SK-N-SH treated with all-trans-retinoic acid at 6 μM for 48 hours (cell line): ENCODE data around the gene PPP2R2C.

Experiments used
- ARNTL ChIP-seq: fragments of 450-650 bp; formaldehyde crosslinking; IDR thresholded peaks from 2 replicates; pipeline ENCODE4 v1.5.0; 2020; ENCODE audit warnings: low read depth, mild to moderate bottlenecking, moderate library complexity, borderline replicate concordance
- CSDC2 ChIP-seq: fragments of 250-450 bp; sonication (Bioruptor Pico); IDR thresholded peaks from 2 replicates; pipeline ENCODE4 v1.5.0; 2020; ENCODE audit warnings: mild to moderate bottlenecking, moderate library complexity
- PPARA ChIP-seq: fragments of 250-450 bp; sonication (Bioruptor Pico); IDR thresholded peaks from 2 replicates; pipeline ENCODE4 v1.5.0; 2020; ENCODE audit warnings: mild to moderate bottlenecking, borderline replicate concordance
- RARB ChIP-seq: fragments of 250-450 bp; sonication (Bioruptor Pico); IDR thresholded peaks from 2 replicates; pipeline ENCODE4 v1.8.0; 2021; ENCODE audit warnings: mild to moderate bottlenecking, moderate library complexity
- SNAI2 ChIP-seq: fragments of 250-450 bp; sonication (Bioruptor Pico); IDR thresholded peaks from 2 replicates; pipeline ENCODE4 v1.5.0; 2020; ENCODE audit warnings: mild to moderate bottlenecking, moderate library complexity
- TCF4 ChIP-seq: fragments of 250-450 bp; sonication (Bioruptor Pico); IDR thresholded peaks from 2 replicates; pipeline ENCODE4 v1.8.0; 2021; ENCODE audit warnings: mild to moderate bottlenecking, moderate library complexity, borderline replicate concordance
- TOX ChIP-seq: fragments of 250-450 bp; sonication (Bioruptor Pico); IDR thresholded peaks from 2 replicates; pipeline ENCODE4 v1.8.0; 2021; ENCODE audit warnings: mild to moderate bottlenecking, moderate library complexity, borderline replicate concordance
- TSHZ2 ChIP-seq: fragments of 250-450 bp; sonication (Bioruptor Pico); IDR thresholded peaks from 2 replicates; pipeline ENCODE4 v1.5.0; 2020; ENCODE audit warnings: mild to moderate bottlenecking, moderate library complexity
- ZNF565 ChIP-seq: fragments of 450-650 bp; formaldehyde crosslinking; conservative IDR thresholded peaks from 2 replicates; pipeline ENCODE4 v1.5.0; 2020; ENCODE audit warnings: low read depth, mild to moderate bottlenecking, moderate library complexity
- ZNF70 ChIP-seq: fragments of 450-650 bp; formaldehyde crosslinking; IDR thresholded peaks from 2 replicates; pipeline ENCODE4 v1.5.0; 2020; ENCODE audit warnings: mild to moderate bottlenecking, moderate library complexity
- ZNF8 ChIP-seq: fragments of 450-650 bp; formaldehyde crosslinking; IDR thresholded peaks from 2 replicates; pipeline ENCODE4 v1.5.0; 2020; ENCODE audit warnings: mild to moderate bottlenecking, moderate library complexity
- TF ChIP-seq, protein P1 (sequence below): fragments of 250-450 bp; sonication (Bioruptor Pico); IDR thresholded peaks from 2 replicates; pipeline ENCODE4 v1.8.0; 2020; ENCODE audit warnings: mild to moderate bottlenecking, moderate library complexity, borderline replicate concordance
- TF ChIP-seq, protein P2 (sequence below): fragments of 250-450 bp; sonication (Bioruptor Pico); IDR thresholded peaks from 2 replicates; pipeline ENCODE4 v1.8.0; 2021; ENCODE audit warnings: low read depth, mild to moderate bottlenecking, moderate library complexity, borderline replicate concordance
- TF ChIP-seq, protein P3 (sequence below): fragments of 250-450 bp; sonication (Bioruptor Pico); IDR thresholded peaks from 2 replicates; pipeline ENCODE4 v1.5.1; 2021; ENCODE audit warnings: mild to moderate bottlenecking, moderate library complexity

GRCh38 chr4:6277139-6277802, 195.1 kb downstream of the PPP2R2C start:
- TF ChIP-seq, protein P1, sequence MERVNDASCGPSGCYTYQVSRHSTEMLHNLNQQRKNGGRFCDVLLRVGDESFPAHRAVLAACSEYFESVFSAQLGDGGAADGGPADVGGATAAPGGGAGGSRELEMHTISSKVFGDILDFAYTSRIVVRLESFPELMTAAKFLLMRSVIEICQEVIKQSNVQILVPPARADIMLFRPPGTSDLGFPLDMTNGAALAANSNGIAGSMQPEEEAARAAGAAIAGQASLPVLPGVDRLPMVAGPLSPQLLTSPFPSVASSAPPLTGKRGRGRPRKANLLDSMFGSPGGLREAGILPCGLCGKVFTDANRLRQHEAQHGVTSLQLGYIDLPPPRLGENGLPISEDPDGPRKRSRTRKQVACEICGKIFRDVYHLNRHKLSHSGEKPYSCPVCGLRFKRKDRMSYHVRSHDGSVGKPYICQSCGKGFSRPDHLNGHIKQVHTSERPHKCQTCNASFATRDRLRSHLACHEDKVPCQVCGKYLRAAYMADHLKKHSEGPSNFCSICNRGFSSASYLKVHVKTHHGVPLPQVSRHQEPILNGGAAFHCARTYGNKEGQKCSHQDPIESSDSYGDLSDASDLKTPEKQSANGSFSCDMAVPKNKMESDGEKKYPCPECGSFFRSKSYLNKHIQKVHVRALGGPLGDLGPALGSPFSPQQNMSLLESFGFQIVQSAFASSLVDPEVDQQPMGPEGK (CRISPR knock-in tag), result no peak
- TF ChIP-seq ARNTL (CRISPR knock-in tag) (no peak), TCF4 (CRISPR knock-in tag) (no peak), ZNF8 (CRISPR knock-in tag) (no peak), ZNF565 (no peak), RARB (CRISPR knock-in tag) (no peak), ZNF70 (CRISPR knock-in tag) (no peak), TOX (CRISPR knock-in tag) (no peak), PPARA (CRISPR knock-in tag) (no peak), CSDC2 (CRISPR knock-in tag) (no peak), SNAI2 (CRISPR knock-in tag) (no peak), TSHZ2 (CRISPR knock-in tag) (no peak)
- TF ChIP-seq, protein P2, sequence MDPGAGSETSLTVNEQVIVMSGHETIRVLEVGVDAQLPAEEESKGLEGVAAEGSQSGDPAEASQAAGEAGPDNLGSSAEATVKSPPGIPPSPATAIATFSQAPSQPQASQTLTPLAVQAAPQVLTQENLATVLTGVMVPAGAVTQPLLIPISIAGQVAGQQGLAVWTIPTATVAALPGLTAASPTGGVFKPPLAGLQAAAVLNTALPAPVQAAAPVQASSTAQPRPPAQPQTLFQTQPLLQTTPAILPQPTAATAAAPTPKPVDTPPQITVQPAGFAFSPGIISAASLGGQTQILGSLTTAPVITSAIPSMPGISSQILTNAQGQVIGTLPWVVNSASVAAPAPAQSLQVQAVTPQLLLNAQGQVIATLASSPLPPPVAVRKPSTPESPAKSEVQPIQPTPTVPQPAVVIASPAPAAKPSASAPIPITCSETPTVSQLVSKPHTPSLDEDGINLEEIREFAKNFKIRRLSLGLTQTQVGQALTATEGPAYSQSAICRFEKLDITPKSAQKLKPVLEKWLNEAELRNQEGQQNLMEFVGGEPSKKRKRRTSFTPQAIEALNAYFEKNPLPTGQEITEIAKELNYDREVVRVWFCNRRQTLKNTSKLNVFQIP (CRISPR knock-in tag), result no peak
- TF ChIP-seq, protein P3, sequence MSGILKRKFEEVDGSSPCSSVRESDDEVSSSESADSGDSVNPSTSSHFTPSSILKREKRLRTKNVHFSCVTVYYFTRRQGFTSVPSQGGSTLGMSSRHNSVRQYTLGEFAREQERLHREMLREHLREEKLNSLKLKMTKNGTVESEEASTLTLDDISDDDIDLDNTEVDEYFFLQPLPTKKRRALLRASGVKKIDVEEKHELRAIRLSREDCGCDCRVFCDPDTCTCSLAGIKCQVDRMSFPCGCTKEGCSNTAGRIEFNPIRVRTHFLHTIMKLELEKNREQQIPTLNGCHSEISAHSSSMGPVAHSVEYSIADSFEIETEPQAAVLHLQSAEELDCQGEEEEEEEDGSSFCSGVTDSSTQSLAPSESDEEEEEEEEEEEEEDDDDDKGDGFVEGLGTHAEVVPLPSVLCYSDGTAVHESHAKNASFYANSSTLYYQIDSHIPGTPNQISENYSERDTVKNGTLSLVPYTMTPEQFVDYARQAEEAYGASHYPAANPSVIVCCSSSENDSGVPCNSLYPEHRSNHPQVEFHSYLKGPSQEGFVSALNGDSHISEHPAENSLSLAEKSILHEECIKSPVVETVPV (CRISPR knock-in tag), result no peak
